Right lobe of liver (tissue), 4 donors: ENCODE results near the gene PKDREJ.

Experiments used
- CTCF ChIP-seq, 4 donors: fragments of 200-600 bp in 3 of 4; fragments of 450-650 bp in 1 of 4; IDR thresholded peaks; one replicate each; pipeline versions ENCODE4 v1.5.1 to v1.8.0; 2016 to 2022; ENCODE audit warnings: antibody characterized with exemption in 4 of 4, mild to moderate bottlenecking in 2 of 4
- POLR2A ChIP-seq: fragments of 450-650 bp; IDR thresholded peaks from one replicate; pipeline ENCODE4 v1.6.1; 2017; ENCODE audit warnings: antibody characterized with exemption, mild to moderate bottlenecking
- donor health status: DM: no; HTN: no; CAD: no.
- donor health status: DM: no; HTN: no; CAD: no.
- donor health status: DM: no; HTN: yes; CAD: no.

- no peak for TF ChIP-seq CTCF (IDR thresholded peaks at IDR 0.05)
- TF ChIP-seq POLR2A = no peak
These were observed 26.2 kb upstream of the PKDREJ start for GRCh38 chr22:46289244-46289891.
